IMR-90 (cell line): ENCODE data around the gene SSTR4. TPM values are rescaled to one million over a fixed set of nuclear protein-coding genes. Genes with fewer than 3 reads are reported as not detected.

Experiments
- ATAC-seq: fragments of 200-7000 bp; cut with Tn5 transposase; 2 replicates; pipeline ENCODE4 v1.9.1; 2020; ENCODE audit warnings: low read depth, mild to moderate bottlenecking, moderate library complexity
- BruUV-seq: library from RNA; stranded (reverse); fragments of 400-500 nt; replicated peaks from 2 replicates; lab custom pipeline; 2021; lab: Mats Ljungman, UMichigan
- CTCF ChIA-PET: fragments of 300-600 bp; formaldehyde crosslinking; extraction: SDS; loops from one replicate; lab custom pipeline; 2021; ENCODE audit warnings: antibody characterized with exemption; lab: Yijun Ruan, JAX
- POLR2A ChIA-PET: fragments of 300-600 bp; sonication (Branson Sonifier 250); formaldehyde crosslinking; loops from one replicate; lab custom pipeline; 2022; ENCODE audit warnings: antibody characterized with exemption; ENCODE audit not compliant: unreplicated experiment; lab: Charles Lee
- DNase-seq: peaks from one replicate; pipeline ENCODE4 v3.0.0; 2013
- H2AFZ ChIP-seq: replicated peaks from 2 replicates; pipeline ENCODE3; 2013; ENCODE audit warnings: low read length, mild to moderate bottlenecking; ENCODE audit not compliant: poor library complexity
- H2AK5ac ChIP-seq: 2 replicates; pipeline ENCODE4 v1.6.1; 2013; ENCODE audit warnings: low read depth, low read length, inconsistent platforms
- H2AK9ac ChIP-seq: replicated peaks from 2 replicates; pipeline ENCODE3; 2013; ENCODE audit warnings: mild to moderate bottlenecking, low read depth, low read length, moderate library complexity; ENCODE audit not compliant: poor library complexity
- H2BK120ac ChIP-seq: 2 replicates; pipeline ENCODE4 v1.6.1; 2013; ENCODE audit warnings: low read depth, low read length, inconsistent platforms
- H2BK15ac ChIP-seq: 3 replicates; pipeline ENCODE4 v1.6.1; 2013; ENCODE audit warnings: low read depth, low read length, inconsistent platforms
- H2BK20ac ChIP-seq: 2 replicates; pipeline ENCODE4 v1.6.1; 2013; ENCODE audit warnings: low read depth, mild to moderate bottlenecking, inconsistent platforms, low read length, moderate library complexity
- H2BK5ac ChIP-seq: 2 replicates; pipeline ENCODE4 v1.6.1; 2013; ENCODE audit warnings: mild to moderate bottlenecking, low read depth, low read length, inconsistent platforms; ENCODE audit not compliant: poor library complexity, severe bottlenecking
- H3K14ac ChIP-seq: replicated peaks from 2 replicates; pipeline ENCODE4 v1.6.1; 2013; ENCODE audit warnings: low read depth, low read length, inconsistent platforms
- H3K18ac ChIP-seq: 2 replicates; pipeline ENCODE4 v1.6.1; 2013; ENCODE audit warnings: low read depth, low read length, control low read depth
- H3K23ac ChIP-seq: 2 replicates; pipeline ENCODE4 v1.6.1; 2013; ENCODE audit warnings: low read depth, low read length, inconsistent platforms
- H3K27ac ChIP-seq: 2 replicates; pipeline ENCODE4 v1.5.1; 2013; ENCODE audit warnings: mild to moderate bottlenecking, control low read depth, low read length; ENCODE audit not compliant: insufficient read depth
- H3K27me3 ChIP-seq: 2 replicates; pipeline ENCODE4 v1.6.1; 2013; ENCODE audit warnings: low read length; ENCODE audit not compliant: control insufficient read depth, insufficient read depth
- H3K36me3 ChIP-seq: 2 replicates; pipeline ENCODE4 v1.6.1; 2013; ENCODE audit warnings: low read length, mixed read lengths; ENCODE audit not compliant: control insufficient read depth, insufficient read depth
- H3K4ac ChIP-seq: 2 replicates; pipeline ENCODE4 v1.6.1; 2013; ENCODE audit warnings: low read depth, low read length, inconsistent platforms
- H3K4me1 ChIP-seq: 2 replicates; pipeline ENCODE4 v1.6.1; 2013; ENCODE audit warnings: low read length, mixed read lengths; ENCODE audit not compliant: control insufficient read depth, insufficient read depth
- H3K4me2 ChIP-seq: 2 replicates; pipeline ENCODE4 v1.6.1; 2013; ENCODE audit warnings: low read depth, mild to moderate bottlenecking, control low read depth, low read length, moderate library complexity
- H3K4me3 ChIP-seq: 2 replicates; pipeline ENCODE4 v1.5.1; 2013; ENCODE audit warnings: low read depth, mild to moderate bottlenecking, control low read depth, low read length, moderate library complexity; ENCODE audit not compliant: insufficient read depth
- H3K56ac ChIP-seq: 2 replicates; pipeline ENCODE4 v1.6.1; 2013; ENCODE audit warnings: low read length, inconsistent platforms; ENCODE audit not compliant: insufficient read depth; ENCODE audit errors: extremely low read depth
- H3K79me1 ChIP-seq, 2 experiments: 2 replicates each; pipeline ENCODE4 v1.6.1; 2013; ENCODE audit warnings: low read length in 2 of 2, inconsistent platforms in 1 of 2, low read depth in 1 of 2
- H3K9ac ChIP-seq: 2 replicates; pipeline ENCODE4 v1.6.1; 2013; ENCODE audit warnings: low read depth, low read length, control low read depth
- H3K9me1 ChIP-seq: 2 replicates; pipeline ENCODE4 v1.6.1; 2013; ENCODE audit warnings: low read length, inconsistent platforms; ENCODE audit not compliant: insufficient read depth
- H3K9me3 ChIP-seq: 2 replicates; pipeline ENCODE4 v1.6.1; 2013; ENCODE audit warnings: low read length; ENCODE audit not compliant: control insufficient read depth, insufficient read depth
- H4K20me1 ChIP-seq: 2 replicates; pipeline ENCODE4 v1.6.1; 2013; ENCODE audit warnings: low read length, inconsistent platforms; ENCODE audit not compliant: insufficient read depth
- H4K5ac ChIP-seq: 2 replicates; pipeline ENCODE4 v1.6.1; 2013; ENCODE audit warnings: mild to moderate bottlenecking, low read depth, low read length, control low read depth
- H4K8ac ChIP-seq, 2 experiments: 2 replicates each; pipeline ENCODE4 v1.6.1; 2013; ENCODE audit warnings: low read depth in 2 of 2, low read length in 2 of 2, control low read depth in 1 of 2, inconsistent platforms in 1 of 2
- H4K91ac ChIP-seq: 2 replicates; pipeline ENCODE4 v1.6.1; 2013; ENCODE audit warnings: low read depth, low read length, inconsistent platforms; ENCODE audit not compliant: insufficient read depth
- BHLHE40 ChIP-seq: fragments of 150-350 bp; IDR thresholded peaks from 2 replicates; pipeline ENCODE4 v1.6.1; 2016; ENCODE audit warnings: mild to moderate bottlenecking, low read depth, low read length
- CEBPB ChIP-seq: IDR thresholded peaks from 2 replicates; pipeline ENCODE4 v1.6.1; 2012; ENCODE audit warnings: low read depth, low read length, improper control_type of control experiment
- CHD1 ChIP-seq: IDR thresholded peaks from 2 replicates; pipeline ENCODE4 v1.6.1; 2012; ENCODE audit warnings: low read depth, low read length, improper control_type of control experiment
- FOS ChIP-seq: fragments of 150-350 bp; IDR thresholded peaks from 2 replicates; pipeline ENCODE4 v1.6.1; 2016; ENCODE audit warnings: low read depth, low read length
- MAFK ChIP-seq: IDR thresholded peaks from 2 replicates; pipeline ENCODE4 v1.6.1; 2012; ENCODE audit warnings: low read depth, low read length, improper control_type of control experiment
- MAZ ChIP-seq: IDR thresholded peaks from 2 replicates; pipeline ENCODE4 v1.6.1; 2012; ENCODE audit warnings: low read depth, mild to moderate bottlenecking, low read length, improper control_type of control experiment, moderate library complexity, borderline replicate concordance
- MXI1 ChIP-seq: IDR thresholded peaks from 2 replicates; pipeline ENCODE4 v1.6.1; 2012; ENCODE audit warnings: low read depth, mild to moderate bottlenecking, low read length, moderate library complexity, borderline replicate concordance
- NFE2L2 ChIP-seq: fragments of 150-350 bp; IDR thresholded peaks from 2 replicates; pipeline ENCODE4 v1.6.1; 2016; ENCODE audit warnings: low read depth, mild to moderate bottlenecking, low read length
- POLR2A ChIP-seq: IDR thresholded peaks from 2 replicates; pipeline ENCODE4 v1.6.1; 2012; ENCODE audit warnings: mild to moderate bottlenecking, low read depth, low read length
- RAD21 ChIP-seq: IDR thresholded peaks from 2 replicates; pipeline ENCODE4 v1.6.1; 2012; ENCODE audit warnings: low read length, improper control_type of control experiment
- RCOR1 ChIP-seq: IDR thresholded peaks from 2 replicates; pipeline ENCODE4 v1.6.1; 2012; ENCODE audit warnings: mild to moderate bottlenecking, low read length, improper control_type of control experiment; ENCODE audit not compliant: insufficient replicate concordance
- RFX5 ChIP-seq: IDR thresholded peaks from 2 replicates; pipeline ENCODE4 v1.8.0; 2012; ENCODE audit warnings: low read depth, mild to moderate bottlenecking, low read length, moderate library complexity
- SMC3 ChIP-seq: fragments of 150-350 bp; IDR thresholded peaks from 2 replicates; pipeline ENCODE4 v1.6.1; 2016; ENCODE audit warnings: low read depth, mild to moderate bottlenecking, antibody characterized with exemption, low read length, moderate library complexity
- WGBS, 2 experiments: methylation state at CpG; one replicate each; pipeline versions ENCODE4 v1.1.5 to v1.1.7; 2013; ENCODE audit warnings: missing lambda C conversion rate in 2 of 2; ENCODE audit not compliant: insufficient read length in 1 of 2; ENCODE audit errors: extremely low coverage in 2 of 2; 5-methylcytosine and 5-hydroxymethylcytosine counted together
- dilution Hi-C: fragments of 300-500 bp; cut with HindIII; formaldehyde crosslinking; loops from one replicate; pipeline ENCODE4 v1.14.3; 2018; ENCODE audit warnings: low sequenced_read_pairs; ENCODE audit not compliant: unreplicated experiment
- in situ Hi-C: fragments of 300-500 bp; cut with MboI; formaldehyde crosslinking; loops from 3 replicates; pipeline ENCODE4 v1.14.3; 2019; ENCODE audit warnings: low sequenced_read_pairs, inconsistent platforms, mixed read lengths
- intact Hi-C: fragments of 100-400 bp; cut with micrococcal nuclease; formaldehyde crosslinking; loops from 2 replicates; pipeline ENCODE4 v1.10.0; 2022
- polyA plus RNA-seq, 3 experiments: library from polyadenylated mRNA; depleted of rRNA; stranded (reverse); fragments of >200 nt; gene quantifications; 2 replicates each; pipeline ENCODE4 v1.2.3, GENCODE V29; 2012; ENCODE audit warnings: low replicate concordance in 1 of 3
- total RNA-seq: library from RNA; depleted of rRNA; stranded (reverse); fragments of >200 nt; gene quantifications from 2 replicates; pipeline ENCODE4 v1.2.3, GENCODE V29; 2012
- TF ChIP-seq, protein P1 (sequence below): conservative IDR thresholded peaks from 2 replicates; pipeline ENCODE4 v1.5.1; 2012; ENCODE audit warnings: mild to moderate bottlenecking, low read depth, low read length, improper control_type of control experiment
- TF ChIP-seq, protein P2 (sequence below): fragments of 150-350 bp; IDR thresholded peaks from 2 replicates; pipeline ENCODE4 v1.6.1; 2016; ENCODE audit warnings: low read depth, mild to moderate bottlenecking, low read length, moderate library complexity, borderline replicate concordance
- TF ChIP-seq, protein P3 (sequence below): fragments of 150-350 bp; IDR thresholded peaks from 2 replicates; pipeline ENCODE4 v1.6.1; 2017; ENCODE audit warnings: mild to moderate bottlenecking, antibody characterized with exemption, low read length, low read depth

SSTR4 gene
- total and polyA plus RNA-seq, 2 of the 4 experiments (the other 2 are of a cell fraction) = not detected

DNA sequence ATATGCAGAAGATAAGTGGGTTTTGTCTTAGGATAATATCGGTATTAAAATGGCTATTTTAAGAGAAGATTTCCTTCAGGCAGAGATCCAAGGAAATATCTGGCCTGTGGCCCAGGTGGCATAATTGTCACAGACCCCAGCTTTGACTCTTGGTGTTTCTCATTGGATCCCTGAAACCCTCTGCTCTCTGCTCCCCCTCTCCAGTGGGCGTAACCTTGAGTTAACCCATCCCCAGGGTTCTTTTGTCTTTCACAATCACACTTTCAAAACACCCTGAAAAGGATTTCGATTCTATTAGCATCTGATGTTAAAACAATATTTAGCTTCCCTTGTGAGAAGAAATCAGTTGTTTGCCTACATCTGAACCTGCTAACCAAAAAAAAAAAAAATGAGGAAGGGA, 7.2 kb downstream of the SSTR4 start:
- Histone ChIP-seq H3K4me2 (no peak overlapping the region), H3K27ac (no peak overlapping the region), H2AK5ac (no peak overlapping the region), H3K14ac (no peak overlapping the region), H3K4me3 (no peak overlapping the region), H3K9me3 (no peaks in the 10 kb centered on the region), H3K18ac (no peak overlapping the region), H2BK20ac (no peak overlapping the region), H3K4me1 (no peaks in the 10 kb centered on the region; the same call in 1 of the 2 replicates), H4K91ac (no peak overlapping the region), H4K5ac (no peak overlapping the region), H3K4ac (no peak overlapping the region), H2BK120ac (no peak overlapping the region), H2BK5ac (no peak overlapping the region), H2BK15ac (no peak overlapping the region), H3K36me3 (no peaks in the 10 kb centered on the region), H3K9ac (no peak overlapping the region), H4K20me1 (no peaks in the 10 kb centered on the region), H2AFZ (no peak overlapping the region), H3K9me1 (no peaks in the 10 kb centered on the region), H3K23ac (no peak overlapping the region), H2AK9ac (no peak overlapping the region), H3K27me3 (peaks cover 48% of the 10 kb centered on the region), H3K79me1 (no peaks in the 10 kb centered on the region), H4K8ac (no peak overlapping the region), H3K56ac (no peak overlapping the region)
- ChIA-PET POLR2A (no interaction called here), CTCF (no interaction called here)
- BruUV-seq = no TSS peak
- no CpG with 5 or more reads among the region's 3 CpGs for WGBS, 2 experiments
- DNase-seq (no peak), ATAC-seq (no peak)
- in situ Hi-C loops (no loop called here), intact Hi-C loops (no loop called here), dilution Hi-C loops (no loop called here)
- TF ChIP-seq NFE2L2 (no peak), CEBPB (no peak), SMC3 (no peak), MAZ (no peak), BHLHE40 (no peak), MXI1 (no peak), FOS (no peak), RCOR1 (no peak), CHD1 (no peak), RAD21 (no peak), RFX5 (no peak), POLR2A (no peak), MAFK (no peak)
- TF ChIP-seq, protein P1, sequence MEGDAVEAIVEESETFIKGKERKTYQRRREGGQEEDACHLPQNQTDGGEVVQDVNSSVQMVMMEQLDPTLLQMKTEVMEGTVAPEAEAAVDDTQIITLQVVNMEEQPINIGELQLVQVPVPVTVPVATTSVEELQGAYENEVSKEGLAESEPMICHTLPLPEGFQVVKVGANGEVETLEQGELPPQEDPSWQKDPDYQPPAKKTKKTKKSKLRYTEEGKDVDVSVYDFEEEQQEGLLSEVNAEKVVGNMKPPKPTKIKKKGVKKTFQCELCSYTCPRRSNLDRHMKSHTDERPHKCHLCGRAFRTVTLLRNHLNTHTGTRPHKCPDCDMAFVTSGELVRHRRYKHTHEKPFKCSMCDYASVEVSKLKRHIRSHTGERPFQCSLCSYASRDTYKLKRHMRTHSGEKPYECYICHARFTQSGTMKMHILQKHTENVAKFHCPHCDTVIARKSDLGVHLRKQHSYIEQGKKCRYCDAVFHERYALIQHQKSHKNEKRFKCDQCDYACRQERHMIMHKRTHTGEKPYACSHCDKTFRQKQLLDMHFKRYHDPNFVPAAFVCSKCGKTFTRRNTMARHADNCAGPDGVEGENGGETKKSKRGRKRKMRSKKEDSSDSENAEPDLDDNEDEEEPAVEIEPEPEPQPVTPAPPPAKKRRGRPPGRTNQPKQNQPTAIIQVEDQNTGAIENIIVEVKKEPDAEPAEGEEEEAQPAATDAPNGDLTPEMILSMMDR = no peak
- TF ChIP-seq, protein P2, sequence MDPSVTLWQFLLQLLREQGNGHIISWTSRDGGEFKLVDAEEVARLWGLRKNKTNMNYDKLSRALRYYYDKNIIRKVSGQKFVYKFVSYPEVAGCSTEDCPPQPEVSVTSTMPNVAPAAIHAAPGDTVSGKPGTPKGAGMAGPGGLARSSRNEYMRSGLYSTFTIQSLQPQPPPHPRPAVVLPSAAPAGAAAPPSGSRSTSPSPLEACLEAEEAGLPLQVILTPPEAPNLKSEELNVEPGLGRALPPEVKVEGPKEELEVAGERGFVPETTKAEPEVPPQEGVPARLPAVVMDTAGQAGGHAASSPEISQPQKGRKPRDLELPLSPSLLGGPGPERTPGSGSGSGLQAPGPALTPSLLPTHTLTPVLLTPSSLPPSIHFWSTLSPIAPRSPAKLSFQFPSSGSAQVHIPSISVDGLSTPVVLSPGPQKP = no peak
- TF ChIP-seq, protein P3, sequence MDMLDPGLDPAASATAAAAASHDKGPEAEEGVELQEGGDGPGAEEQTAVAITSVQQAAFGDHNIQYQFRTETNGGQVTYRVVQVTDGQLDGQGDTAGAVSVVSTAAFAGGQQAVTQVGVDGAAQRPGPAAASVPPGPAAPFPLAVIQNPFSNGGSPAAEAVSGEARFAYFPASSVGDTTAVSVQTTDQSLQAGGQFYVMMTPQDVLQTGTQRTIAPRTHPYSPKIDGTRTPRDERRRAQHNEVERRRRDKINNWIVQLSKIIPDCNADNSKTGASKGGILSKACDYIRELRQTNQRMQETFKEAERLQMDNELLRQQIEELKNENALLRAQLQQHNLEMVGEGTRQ = no peak
